ENCODE measurements around the gene PLOD1. TPM values are rescaled to one million over a fixed set of nuclear protein-coding genes. Genes with fewer than 3 reads are reported as not detected.

PLOD1 gene
- total RNA-seq: 10 to 100 TPM; 71.5 to 81.8 TPM
- polyA plus RNA-seq (2013, experiment 1 of 2): 66.4 TPM
- 62.0 TPM for polyA plus RNA-seq (2013, experiment 2 of 2)
- long read RNA-seq, experiment 1, transcript PLOD1-201 (19 exons, 2,940 nt): major isoform, 11 of 35 reads
- long read RNA-seq, experiment 1, partial matches to known transcripts: 16 of 35 reads
- long read RNA-seq, experiment 1, other reads (novel, unspliced or antisense): 8 of 35 reads
- long read RNA-seq, experiment 2, transcript PLOD1-201 (19 exons, 2,940 nt): major isoform, 146 of 179 reads
- long read RNA-seq, experiment 2, partial matches to known transcripts: 19 of 179 reads
- long read RNA-seq, experiment 2, other reads (novel, unspliced or antisense): 14 of 179 reads
- long read RNA-seq, experiment 3, transcript PLOD1-201 (19 exons, 2,940 nt): major isoform, 300 of 340 reads
- long read RNA-seq, experiment 3, partial matches to known transcripts: 11 of 340 reads
- long read RNA-seq, experiment 3, other reads (novel, unspliced or antisense): 28 of 340 reads
- long read RNA-seq, experiment 4, transcript PLOD1-201 (19 exons, 2,940 nt): major isoform, 10 of 32 reads
- long read RNA-seq, experiment 4, partial matches to known transcripts: 20 of 32 reads
- long read RNA-seq, experiment 4, other reads (novel, unspliced or antisense): 2 of 32 reads

GRCh38 chr1:11934302-11935056, at the start of gene PLOD1:
PLOD1 (plus strand) TSS chr1:11934717; CDS start chr1:11934780, 63 bp downstream.
- H3K27me3 ChIP-seq (ENCODE audit: control insufficient read depth, insufficient read depth, low read length, poor library complexity, severe bottlenecking): no peaks in the 10 kb centered on the region
- H3K36me3 ChIP-seq (ENCODE audit: control insufficient read depth, insufficient read depth, low read length): no peaks in the 10 kb centered on the region
- 4 to 10% methylated on average over 8 to 55 of the region's 55 CpGs for WGBS, 2 experiments (ENCODE audit: insufficient coverage in 1 of 2, insufficient read length in 1 of 2)
- DNase-seq: peak; percentile 92
- Mint-ChIP-seq H3K4me3 (peak within 1 kb of the TSS; percentile 67), H3K27me3 (ENCODE audit: insufficient read depth) (no peaks in the 10 kb centered on the region), H3K9me3 (no peaks in the 10 kb centered on the region), H3K36me3 (ENCODE audit: low read depth) (peaks cover 6% of the 10 kb centered on the region), H3K4me1 (peaks cover 14% of the 10 kb centered on the region), H3K27ac (peak within 1 kb of the TSS; percentile 95)
- peak within 1 kb of the TSS; percentile 30 for H3K27ac ChIP-seq (ENCODE audit: low read depth, low read length)
- H3K9ac ChIP-seq (ENCODE audit: extremely low read depth, low read length, poor library complexity, severe bottlenecking): peak within 1 kb of the TSS; percentile 77
- peaks cover 6% of the 10 kb centered on the region for H3K4me1 ChIP-seq (ENCODE audit: control insufficient read depth, insufficient read depth, low read length)
- H3K4me3 ChIP-seq (ENCODE audit: low read length): peak within 1 kb of the TSS; percentile 82
- TF ChIP-seq CTCF (conservative IDR thresholded peaks at IDR 0.05): no peak
- no peaks in the 10 kb centered on the region for H3K9me3 ChIP-seq (ENCODE audit: control insufficient read depth, low read length)

- 89 to 95% methylated on average over 6 of the region's 6 CpGs for WGBS, 2 experiments (ENCODE audit: insufficient coverage in 1 of 2, insufficient read length in 1 of 2)
- H3K9me3 Mint-ChIP-seq: no peaks in the 10 kb centered on the region
- H3K4me3 Mint-ChIP-seq: no peak overlapping the region
- Histone ChIP-seq H3K4me1 (ENCODE audit: control insufficient read depth, insufficient read depth, low read length) (peaks cover 6% of the 10 kb centered on the region), H3K27me3 (ENCODE audit: control insufficient read depth, insufficient read depth, low read length, poor library complexity, severe bottlenecking) (no peaks in the 10 kb centered on the region), H3K4me3 (ENCODE audit: low read length) (no peak overlapping the region), H3K9ac (ENCODE audit: extremely low read depth, low read length, poor library complexity, severe bottlenecking) (no peak overlapping the region), H3K36me3 (ENCODE audit: control insufficient read depth, insufficient read depth, low read length) (no peaks in the 10 kb centered on the region), H3K9me3 (ENCODE audit: control insufficient read depth, low read length) (no peaks in the 10 kb centered on the region), H3K27ac (ENCODE audit: low read depth, low read length) (no peak overlapping the region)
- TF ChIP-seq CTCF (conservative IDR thresholded peaks at IDR 0.05): no peak
- no peaks in the 10 kb centered on the region for H3K36me3 Mint-ChIP-seq (ENCODE audit: low read depth)
- DNase-seq: no peak
- peaks cover 8% of the 10 kb centered on the region for H3K4me1 Mint-ChIP-seq
- H3K27me3 Mint-ChIP-seq (ENCODE audit: insufficient read depth): no peaks in the 10 kb centered on the region
- no peak overlapping the region for H3K27ac Mint-ChIP-seq
Observed at GRCh38 chr1:11885916-11886315, 48.6 kb upstream of the PLOD1 start.

- no peak for TF ChIP-seq CTCF (conservative IDR thresholded peaks at IDR 0.05)
- Histone ChIP-seq H3K27me3 (ENCODE audit: control insufficient read depth, insufficient read depth, low read length, poor library complexity, severe bottlenecking) (no peaks in the 10 kb centered on the region), H3K36me3 (ENCODE audit: control insufficient read depth, insufficient read depth, low read length) (no peaks in the 10 kb centered on the region), H3K4me1 (ENCODE audit: control insufficient read depth, insufficient read depth, low read length) (peaks cover 6% of the 10 kb centered on the region), H3K27ac (ENCODE audit: low read depth, low read length) (no peak overlapping the region), H3K9me3 (ENCODE audit: control insufficient read depth, low read length) (no peaks in the 10 kb centered on the region), H3K9ac (ENCODE audit: extremely low read depth, low read length, poor library complexity, severe bottlenecking) (no peak overlapping the region), H3K4me3 (ENCODE audit: low read length) (no peak overlapping the region)
- no peaks in the 10 kb centered on the region for H3K27me3 Mint-ChIP-seq (ENCODE audit: insufficient read depth)
- H3K36me3 Mint-ChIP-seq (ENCODE audit: low read depth): no peaks in the 10 kb centered on the region
- H3K4me3 Mint-ChIP-seq: no peak overlapping the region
- WGBS, 2 experiments (ENCODE audit: insufficient coverage in 1 of 2, insufficient read length in 1 of 2): 95 to 96% methylated on average over 17 to 19 of the region's 19 CpGs
- no peak overlapping the region for H3K27ac Mint-ChIP-seq
- no peaks in the 10 kb centered on the region for H3K9me3 Mint-ChIP-seq
- peaks cover 8% of the 10 kb centered on the region for H3K4me1 Mint-ChIP-seq
- DNase-seq: no peak
Observed at GRCh38 chr1:11886986-11887665, 47.4 kb upstream of the PLOD1 start.

Measured in endodermal cell (in vitro differentiated cells).